Measurements from ENCODE around the gene COL8A2.
"Not testable (repeated sequence)": the region's sequence is repeated elsewhere in the genome, so short reads cannot be mapped to it uniquely, and the experiment has no call there.

COL8A2 gene

GRCh38 chr1:36125129-36125991 is at the start of gene COL8A2:
Gene COL8A2 (minus strand): TSS chr1:36125222. CDS start chr1:36100242, 24,980 bp downstream.
- DNase-seq: peak; percentile 21 to 68 (median 35)

GRCh38 chr1:36174713-36175112 is 49.7 kb upstream of the COL8A2 start:
- DNase-seq: no peak

GRCh38 chr1:36172983-36173382 is 48.0 kb upstream of the COL8A2 start:
- DNase-seq: no peak

GRCh38 chr1:36172017-36172747 is 47.2 kb upstream of the COL8A2 start:
- DNase-seq: no peak

GRCh38 chr1:36170643-36171412 is 45.8 kb upstream of the COL8A2 start:
- DNase-seq: no peak

- no peak for DNase-seq
These were observed 43.5 kb upstream of the COL8A2 start for GRCh38 chr1:36168514-36168913.

- no peak for DNase-seq
These were observed 42.2 kb upstream of the COL8A2 start for GRCh38 chr1:36166938-36167905.

- peak; percentile 54 to 78 (median 66) for DNase-seq
These were observed 41.1 kb upstream of the COL8A2 start for GRCh38 chr1:36166136-36166535.

- DNase-seq: no peak
These were observed 40.1 kb upstream of the COL8A2 start for GRCh38 chr1:36165145-36165544.

GRCh38 chr1:36164361-36164760 is 39.3 kb upstream of the COL8A2 start:
- peak; percentile 25 to 38 (median 27) for DNase-seq

- DNase-seq: no peak
These were observed 38.4 kb upstream of the COL8A2 start for GRCh38 chr1:36163426-36163825.

GRCh38 chr1:36162680-36163239 is 37.7 kb upstream of the COL8A2 start:
- no peak for DNase-seq

GRCh38 chr1:36161641-36162531 is 36.9 kb upstream of the COL8A2 start:
- peak; percentile 83 to 85 (median 84) for DNase-seq

GRCh38 chr1:36160949-36161485 is 36.0 kb upstream of the COL8A2 start:
- peak; percentile 70 to 81 (median 72) for DNase-seq

GRCh38 chr1:36160388-36160948 is 35.4 kb upstream of the COL8A2 start:
- DNase-seq: no peak

- no peak for DNase-seq
These were observed 34.8 kb upstream of the COL8A2 start for GRCh38 chr1:36159614-36160387.

- not testable (repeated sequence) for DNase-seq
These were observed 33.8 kb upstream of the COL8A2 start for GRCh38 chr1:36158827-36159252.

GRCh38 chr1:36157973-36158826 is 33.2 kb upstream of the COL8A2 start:
- DNase-seq: peak in 1 of 3 donors; percentile 52

Data from suppressor macrophage treated with lipopolysaccharide for 1 hour (primary cell).